Neural cell (in vitro differentiated cells): ENCODE results near the gene MAP1LC3B. TPM values are rescaled to one million over a fixed set of nuclear protein-coding genes. Genes with fewer than 3 reads are reported as not detected.

Experiments used
- H2AFZ ChIP-seq: fragments of 200-600, 300-800 bp; sonication (generic), shearing (Covaris generic); 2 replicates; pipeline ENCODE4 v1.6.0; 2014; ENCODE audit warnings: low read depth, mild to moderate bottlenecking, antibody characterized with exemption, low read length, moderate library complexity
- H3F3A ChIP-seq: fragments of 200-600 bp; shearing (Covaris generic); 2 replicates; pipeline ENCODE4 v1.6.1; 2016; ENCODE audit warnings: mild to moderate bottlenecking, moderate library complexity, mixed read lengths, antibody characterized with exemption, low read length; ENCODE audit not compliant: insufficient read depth, poor library complexity, severe bottlenecking
- H3K27ac ChIP-seq: fragments of 200-600, 300-800 bp; sonication (generic), shearing (Covaris generic); 2 replicates; pipeline ENCODE4 v1.5.1; 2014; ENCODE audit warnings: mild to moderate bottlenecking, low read length, moderate library complexity
- H3K27me3 ChIP-seq: fragments of 300-800, 200-600 bp; sonication (generic), shearing (Covaris generic); 2 replicates; pipeline ENCODE4 v1.6.0; 2014; ENCODE audit warnings: mild to moderate bottlenecking, low read depth, low read length, moderate library complexity; ENCODE audit not compliant: insufficient read depth
- H3K36me3 ChIP-seq: fragments of 300-800, 200-600 bp; sonication (generic), shearing (Covaris generic); 2 replicates; pipeline ENCODE4 v1.5.1; 2014; ENCODE audit warnings: mild to moderate bottlenecking, antibody characterized with exemption, low read length, moderate library complexity; ENCODE audit not compliant: insufficient read depth
- H3K4me2 ChIP-seq: fragments of 300-800, 200-600 bp; sonication (generic), shearing (Covaris generic); 2 replicates; pipeline ENCODE4 v1.6.0; 2014; ENCODE audit warnings: mild to moderate bottlenecking, low read length
- H3K4me3 ChIP-seq: fragments of 300-800, 200-600 bp; sonication (generic), shearing (Covaris generic); 2 replicates; pipeline ENCODE4 v1.5.1; 2014; ENCODE audit warnings: mild to moderate bottlenecking, low read length, moderate library complexity
- H3K79me2 ChIP-seq: fragments of 200-600 bp; shearing (Covaris generic); replicated peaks from 2 replicates; pipeline ENCODE4 v1.6.0; 2014; ENCODE audit warnings: mild to moderate bottlenecking, low read length, moderate library complexity; ENCODE audit not compliant: insufficient read depth
- H3K9ac ChIP-seq: fragments of 300-800, 200-600 bp; sonication (generic), shearing (Covaris generic); 2 replicates; pipeline ENCODE4 v1.6.1; 2016; ENCODE audit warnings: mild to moderate bottlenecking, low read length, mixed read lengths
- H3K9me2 ChIP-seq: fragments of 200-600 bp; shearing (Covaris generic); 2 replicates; pipeline ENCODE4 v1.6.1; 2016; ENCODE audit warnings: mild to moderate bottlenecking, low read length, mixed read lengths; ENCODE audit not compliant: insufficient read depth
- H3K9me3 ChIP-seq: fragments of 200-600, 300-800 bp; sonication (generic), shearing (Covaris generic); 2 replicates; pipeline ENCODE4 v1.6.1; 2016; ENCODE audit warnings: mild to moderate bottlenecking, mixed run types, low read length, moderate library complexity, mixed read lengths
- H4K20me1 ChIP-seq: fragments of 200-600 bp; shearing (Covaris generic); 2 replicates; pipeline ENCODE4 v1.6.1; 2016; ENCODE audit warnings: mild to moderate bottlenecking, mixed run types; ENCODE audit not compliant: insufficient read depth
- CTCF ChIP-seq: fragments of 450-650 bp; IDR thresholded peaks from 2 replicates; pipeline ENCODE4 v1.5.1; 2014; ENCODE audit warnings: antibody characterized with exemption, mild to moderate bottlenecking, moderate library complexity; ENCODE audit not compliant: poor library complexity, severe bottlenecking
- EP300 ChIP-seq: fragments of 450-650 bp; conservative IDR thresholded peaks from 2 replicates; pipeline ENCODE4 v1.6.1; 2014; ENCODE audit warnings: antibody characterized with exemption, mild to moderate bottlenecking, moderate library complexity; ENCODE audit not compliant: poor library complexity, severe bottlenecking
- EZH2 ChIP-seq: fragments of 200-600, 300-800 bp; shearing (Covaris generic), sonication (generic); IDR thresholded peaks from 2 replicates; pipeline ENCODE4 v1.6.1; 2014; ENCODE audit warnings: antibody characterized with exemption, low read length, borderline replicate concordance, mild to moderate bottlenecking; ENCODE audit not compliant: insufficient read depth, poor library complexity, severe bottlenecking
- MXI1 ChIP-seq: fragments of 450-650 bp; conservative IDR thresholded peaks from 2 replicates; pipeline ENCODE4 v1.6.1; 2014; ENCODE audit warnings: antibody characterized with exemption, mild to moderate bottlenecking; ENCODE audit not compliant: poor library complexity, severe bottlenecking
- POLR2AphosphoS5 ChIP-seq: IDR thresholded peaks from 2 replicates; pipeline ENCODE4 v1.6.1; 2012
- RAD21 ChIP-seq: fragments of 450-650 bp; conservative IDR thresholded peaks from 2 replicates; pipeline ENCODE4 v1.6.1; 2014; ENCODE audit warnings: antibody characterized with exemption, mild to moderate bottlenecking, moderate library complexity
- REST ChIP-seq: IDR thresholded peaks from 2 replicates; pipeline ENCODE4 v1.6.1; 2012; ENCODE audit warnings: borderline replicate concordance
- SMC3 ChIP-seq: fragments of 450-650 bp; conservative IDR thresholded peaks from 2 replicates; pipeline ENCODE4 v1.6.1; 2014; ENCODE audit warnings: antibody characterized with exemption, mild to moderate bottlenecking, moderate library complexity; ENCODE audit not compliant: poor library complexity
- TAF1 ChIP-seq: IDR thresholded peaks from 2 replicates; pipeline ENCODE4 v1.6.1; 2012; ENCODE audit warnings: low read depth
- polyA plus RNA-seq: library from polyadenylated mRNA; depleted of rRNA; stranded (reverse); fragments of >200 nt; gene quantifications from 2 replicates; pipeline ENCODE4 v1.2.3, GENCODE V29; 2014

The MAP1LC3B gene
- polyA plus RNA-seq, 1 donor from 2014 or later = 73.1 TPM

GRCh38 chr16:87382023-87382785 is 9.9 kb upstream of the MAP1LC3B start:
- Histone ChIP-seq H3K27me3 (no peaks in the 10 kb centered on the region), H3K36me3 (no peaks in the 10 kb centered on the region), H3K4me3 (peak overlapping the region; percentile 87), H3K9me3 (no peaks in the 10 kb centered on the region), H3K4me2 (peak overlapping the region; percentile 25), H3K9me2 (no peaks in the 10 kb centered on the region), H2AFZ (no peak overlapping the region), H3K27ac (peak overlapping the region; percentile 63), H3K79me2 (peaks cover 19% of the 10 kb centered on the region), H3K9ac (peak overlapping the region; percentile 72), H4K20me1 (no peaks in the 10 kb centered on the region), H3F3A (no peaks in the 10 kb centered on the region)
- TF ChIP-seq EZH2 = no peak
- no peak for TF ChIP-seq CTCF
- TF ChIP-seq RAD21 = no peak
- no peak for TF ChIP-seq POLR2AphosphoS5
- TF ChIP-seq TAF1 = no peak
- TF ChIP-seq EP300 = no peak
- TF ChIP-seq REST = no peak
- no peak for TF ChIP-seq SMC3
- peak; percentile 1 for TF ChIP-seq MXI1

- H3K27me3 ChIP-seq = no peaks in the 10 kb centered on the region
- H3F3A ChIP-seq = no peaks in the 10 kb centered on the region
- H3K9ac ChIP-seq = peak within 1 kb of the TSS; percentile 93
- H3K36me3 ChIP-seq = no peaks in the 10 kb centered on the region
- peak within 1 kb of the TSS; percentile 95 for H3K4me3 ChIP-seq
- H3K9me2 ChIP-seq = no peaks in the 10 kb centered on the region
- H3K4me2 ChIP-seq = peak within 1 kb of the TSS; percentile 48
- peak within 1 kb of the TSS; percentile 76 for H2AFZ ChIP-seq
- TF ChIP-seq EP300 (peak; percentile 72), EZH2 (no peak), CTCF (peak; percentile 49), TAF1 (no peak), RAD21 (no peak), REST (no peak), MXI1 (peak; percentile 95), POLR2AphosphoS5 (peak; percentile 69), SMC3 (peak; percentile 33)
- H4K20me1 ChIP-seq = no peaks in the 10 kb centered on the region
- H3K9me3 ChIP-seq = no peaks in the 10 kb centered on the region
- peak within 1 kb of the TSS; percentile 93 for H3K27ac ChIP-seq
- H3K79me2 ChIP-seq = peaks cover 19% of the 10 kb centered on the region
Measured at GRCh38 chr16:87383505-87384161, 8.5 kb upstream of the MAP1LC3B start, which contains the start of gene FBXO31. FBXO31 (minus strand) TSS chr16:87383776; CDS start chr16:87383744, 32 bp downstream.
